Measurements from ENCODE around the gene MARK4.
"Not testable (repeated sequence)": the region's sequence is repeated elsewhere in the genome, so short reads cannot be mapped to it uniquely, and the experiment has no call there.

MARK4 gene

DNA sequence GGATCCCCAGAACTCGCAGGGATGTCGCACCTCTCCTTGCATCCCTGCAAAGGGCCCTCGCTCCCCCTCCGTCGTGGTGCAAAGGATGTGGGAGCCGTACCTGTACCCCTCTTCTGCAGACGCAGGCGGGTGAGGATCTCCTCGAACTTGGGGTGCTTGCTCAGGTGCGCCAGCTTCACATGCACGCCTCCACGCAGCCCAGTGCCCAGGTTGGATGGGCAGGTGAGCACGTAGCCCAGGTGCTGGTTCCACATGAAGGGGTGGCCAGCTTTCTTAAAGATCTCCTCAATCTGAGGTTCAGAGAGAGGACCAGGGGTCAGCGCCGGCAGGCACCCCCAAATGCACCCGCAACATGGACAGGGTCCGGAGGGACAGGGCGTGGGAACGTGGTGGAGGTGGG is 56.3 kb downstream of the MARK4 start:
- DNase-seq = no peak

DNA sequence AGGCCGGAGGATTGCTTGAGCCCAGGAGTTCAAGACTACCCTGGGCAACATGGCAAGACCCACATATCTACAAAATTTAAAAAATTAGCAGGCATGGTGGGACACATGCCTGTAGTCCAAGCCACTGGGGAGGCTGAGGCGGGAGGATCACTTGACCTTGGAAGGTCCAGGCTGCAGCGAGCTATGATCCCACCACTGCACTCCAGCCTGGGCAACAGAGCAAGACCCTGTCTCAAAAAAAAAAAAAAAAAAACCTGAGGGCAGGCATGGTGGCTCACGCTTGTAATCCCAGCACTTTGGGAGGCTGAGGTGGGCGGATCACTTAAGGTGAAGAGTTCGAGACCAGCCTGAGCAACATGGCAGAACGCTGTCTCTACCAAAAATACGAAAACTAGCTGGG is 58.3 kb downstream of the MARK4 start:
- not testable (repeated sequence) for DNase-seq

DNA sequence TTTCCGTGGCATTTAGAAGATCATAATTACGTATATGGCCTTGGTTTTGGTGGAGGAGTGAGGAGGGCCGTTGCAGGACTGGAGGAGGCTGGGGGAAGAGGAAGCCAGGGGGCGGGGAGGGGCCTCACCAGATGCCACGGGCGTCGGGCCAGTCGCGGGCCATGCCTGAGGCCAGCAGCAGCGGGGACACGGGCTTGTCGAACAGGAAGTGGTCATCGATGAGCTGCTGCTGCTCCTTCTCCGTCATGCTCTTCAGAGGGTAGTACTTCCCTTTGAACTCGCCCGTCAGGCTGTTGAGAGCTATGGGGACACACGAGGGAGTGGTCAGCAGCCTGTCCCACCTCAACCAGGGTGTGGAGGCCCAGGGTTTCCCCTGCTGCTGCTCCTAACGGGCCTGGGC is 60.5 kb downstream of the MARK4 start:
- DNase-seq = no peak

DNA sequence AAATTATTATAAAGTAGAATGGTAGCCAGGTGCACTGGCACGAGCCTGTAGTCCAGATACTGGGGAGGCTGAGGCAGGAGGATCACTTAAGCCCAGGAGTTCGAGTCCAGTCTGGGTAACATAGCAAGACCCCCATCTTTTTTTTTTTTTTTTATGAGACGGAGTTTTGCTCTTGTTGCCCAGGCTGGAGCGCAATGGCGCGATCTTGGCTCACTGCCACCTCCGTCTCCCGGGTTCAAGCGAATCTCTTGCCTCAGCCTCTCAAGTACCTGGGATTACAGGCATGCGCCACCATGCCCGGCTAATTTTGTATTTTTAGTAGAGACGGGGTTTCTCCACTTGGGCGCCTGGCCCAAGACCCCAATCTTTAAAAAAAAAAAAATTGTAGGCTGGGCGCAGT is 61.2 kb downstream of the MARK4 start:
- DNase-seq = not testable (repeated sequence)

DNA sequence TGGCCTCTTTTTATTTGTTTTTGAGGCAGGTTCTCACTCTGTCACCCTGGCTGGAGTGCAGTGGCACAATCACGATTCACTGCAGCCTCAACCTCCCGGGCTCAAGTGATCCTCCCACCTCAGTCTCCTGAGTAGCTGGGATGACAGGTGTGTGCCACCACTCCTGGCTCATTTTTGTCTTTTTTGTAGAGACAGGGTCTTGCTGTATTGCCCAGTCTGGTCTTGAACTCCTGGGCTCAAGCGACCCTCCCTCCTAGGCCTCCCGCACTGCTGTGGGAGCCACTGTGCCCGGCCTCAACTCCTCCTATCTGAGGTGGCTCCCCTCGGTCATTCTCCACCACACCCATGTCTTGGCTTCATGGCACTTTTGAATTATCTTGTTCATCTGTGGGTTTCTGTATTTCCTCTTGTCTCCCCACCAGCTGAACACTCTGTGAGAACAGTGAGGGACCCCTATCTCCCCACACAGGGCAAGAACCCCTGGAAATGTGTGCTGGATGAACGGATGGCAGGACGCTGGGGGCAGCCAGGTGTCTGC is 63.7 kb downstream of the MARK4 start:
- no peak for DNase-seq

DNA sequence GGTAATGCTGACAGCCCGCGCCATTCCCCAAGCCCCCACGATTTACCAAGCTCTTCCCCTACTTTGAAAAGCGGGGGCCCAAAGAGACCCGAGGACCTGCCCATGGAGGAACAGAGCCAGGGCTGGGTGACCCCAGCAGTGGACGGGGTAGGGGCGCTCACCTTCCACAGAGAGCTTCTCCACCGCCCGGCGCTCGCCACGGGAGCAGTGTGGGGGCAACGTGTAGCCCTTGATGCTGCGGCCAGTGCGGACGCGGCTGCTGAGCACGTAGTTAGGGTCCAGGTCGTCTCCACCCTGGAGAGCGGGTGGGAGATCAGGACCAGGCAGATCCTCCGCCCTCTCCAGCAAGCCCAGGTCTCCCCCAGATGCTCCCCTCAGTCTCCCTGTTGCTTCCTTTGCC is 64.2 kb downstream of the MARK4 start:
- DNase-seq = no peak

DNA sequence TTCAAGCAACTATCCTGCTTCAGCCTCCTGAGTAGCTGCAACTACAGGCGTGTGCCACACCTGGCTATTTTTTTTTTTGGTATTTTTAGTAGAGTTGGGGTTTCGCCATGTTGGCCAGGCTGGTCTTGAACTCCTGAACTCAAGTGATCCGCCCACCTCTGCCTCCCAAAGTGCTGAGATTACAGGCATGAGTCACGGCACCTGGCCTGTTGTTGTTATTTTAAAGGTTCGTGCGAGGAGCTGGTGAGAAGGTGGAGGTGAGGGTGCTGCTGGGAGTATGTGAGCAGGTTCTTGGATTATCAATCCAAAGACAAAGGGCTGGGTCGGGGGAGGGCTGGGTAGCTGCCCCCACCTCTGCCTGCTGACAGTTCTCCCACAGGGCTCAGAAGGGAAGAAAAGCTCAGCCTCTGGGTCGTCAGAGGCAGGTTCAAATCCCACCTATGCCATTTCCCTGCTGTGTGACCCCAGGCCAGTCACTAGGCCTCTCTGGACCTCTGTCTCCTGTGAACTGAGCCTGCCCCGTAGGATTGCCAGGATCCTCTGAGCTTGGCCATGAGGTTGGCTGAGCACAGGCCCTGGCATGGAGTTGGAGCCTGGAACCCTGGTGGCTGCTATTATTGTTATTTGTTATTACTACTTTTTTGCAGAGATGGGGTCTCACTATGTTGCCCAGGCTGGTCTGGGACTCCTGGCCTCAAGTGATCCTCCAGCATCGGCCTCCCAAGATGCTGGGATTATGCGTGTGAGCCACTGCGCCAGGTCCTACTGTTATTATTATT is 70.1 kb downstream of the MARK4 start:
- no peak for DNase-seq

DNA sequence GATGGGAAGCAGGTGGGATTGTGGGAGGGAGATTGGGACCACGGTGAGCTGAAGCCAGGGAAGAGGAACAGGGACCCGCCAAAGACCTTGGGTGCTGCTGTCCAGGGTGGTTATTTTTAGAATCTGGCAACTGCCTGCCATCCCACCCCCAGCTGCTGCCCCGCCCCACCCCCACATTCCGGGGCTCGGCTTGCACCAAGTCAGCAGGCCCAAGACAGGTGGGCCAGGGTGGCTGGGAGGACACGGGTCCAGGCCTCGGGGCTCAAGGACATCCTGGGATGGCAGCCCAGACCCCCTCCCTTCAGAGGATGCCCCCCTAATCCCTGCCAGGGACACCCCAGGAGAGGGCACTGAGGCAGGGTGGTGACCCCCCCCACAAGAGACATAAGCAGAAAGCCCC is 70.8 kb downstream of the MARK4 start:
- no peak for DNase-seq

DNA sequence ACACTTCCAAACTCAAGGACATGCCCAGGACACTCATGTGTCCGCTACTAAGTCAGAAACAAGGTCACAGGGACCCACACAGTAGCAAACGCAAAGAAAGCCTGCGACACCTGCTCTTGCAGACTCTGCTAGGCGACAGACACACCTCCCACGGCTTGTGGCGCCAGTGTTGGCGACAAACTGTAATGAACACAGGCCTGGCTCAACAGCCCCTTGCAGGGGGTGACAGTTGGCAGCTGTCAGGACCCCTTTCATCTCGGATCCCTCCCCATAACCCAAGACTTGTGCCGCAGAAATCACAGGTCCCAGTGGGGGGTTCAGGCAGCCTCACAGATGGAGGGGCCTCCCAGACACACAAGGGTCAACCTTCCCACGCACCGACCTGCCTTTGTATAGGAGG is 71.2 kb downstream of the MARK4 start:
- no peak for DNase-seq

DNA sequence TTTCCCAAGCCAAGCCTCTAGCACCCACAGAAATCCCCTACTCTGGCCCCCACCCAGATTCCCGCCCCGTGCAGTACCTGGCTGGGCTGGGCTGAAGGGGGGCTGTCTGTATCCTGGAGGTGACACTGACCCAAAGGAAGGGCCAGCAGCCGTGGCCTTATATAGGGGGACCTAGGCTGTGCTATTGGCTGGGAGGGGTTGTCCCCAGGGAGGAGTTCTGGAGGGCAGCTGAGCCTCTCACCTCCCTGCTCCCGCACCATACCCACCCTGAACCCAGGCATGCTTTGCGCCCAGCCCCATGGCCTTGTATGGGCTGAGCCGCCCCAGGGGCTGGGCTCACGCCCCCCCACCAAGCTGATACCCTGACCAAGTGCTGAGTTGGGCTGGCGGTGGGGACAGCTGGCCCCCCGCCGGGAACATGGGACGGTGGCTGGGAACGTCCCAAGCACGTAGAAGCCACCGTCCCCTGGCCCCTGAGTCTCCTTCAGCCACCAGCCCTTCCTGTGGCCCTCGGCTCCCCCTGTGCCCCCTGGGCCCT is 71.7 kb downstream of the MARK4 start, which contains the start of gene CKM:
TSS of gene CKM (minus strand) at position 132 of the 538 bp plus-strand sequence. CDS start 3,162 bp downstream, outside the sequence.
- no peak for DNase-seq

DNA sequence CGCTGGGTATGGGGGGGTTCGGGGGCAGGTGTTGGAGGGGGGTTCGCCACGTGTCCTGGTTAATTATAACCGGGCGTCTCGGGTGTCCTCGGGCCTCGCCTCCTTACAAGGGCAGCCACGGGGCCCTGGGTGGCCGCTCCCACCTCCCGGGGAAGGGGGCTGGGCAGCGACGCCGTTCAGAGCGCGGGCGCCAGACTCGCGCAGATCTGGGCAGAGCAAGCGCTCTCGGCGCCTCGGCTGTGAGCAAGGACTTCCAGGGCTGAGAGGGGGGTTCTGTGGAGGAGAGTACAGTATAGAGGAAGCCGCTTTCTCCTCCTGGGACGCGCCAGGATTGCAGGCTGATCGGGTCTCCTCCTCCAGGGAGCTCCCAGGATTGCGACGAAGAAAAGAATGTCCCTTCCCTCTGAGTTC is 72.6 kb downstream of the MARK4 start:
- no peak for DNase-seq

DNA sequence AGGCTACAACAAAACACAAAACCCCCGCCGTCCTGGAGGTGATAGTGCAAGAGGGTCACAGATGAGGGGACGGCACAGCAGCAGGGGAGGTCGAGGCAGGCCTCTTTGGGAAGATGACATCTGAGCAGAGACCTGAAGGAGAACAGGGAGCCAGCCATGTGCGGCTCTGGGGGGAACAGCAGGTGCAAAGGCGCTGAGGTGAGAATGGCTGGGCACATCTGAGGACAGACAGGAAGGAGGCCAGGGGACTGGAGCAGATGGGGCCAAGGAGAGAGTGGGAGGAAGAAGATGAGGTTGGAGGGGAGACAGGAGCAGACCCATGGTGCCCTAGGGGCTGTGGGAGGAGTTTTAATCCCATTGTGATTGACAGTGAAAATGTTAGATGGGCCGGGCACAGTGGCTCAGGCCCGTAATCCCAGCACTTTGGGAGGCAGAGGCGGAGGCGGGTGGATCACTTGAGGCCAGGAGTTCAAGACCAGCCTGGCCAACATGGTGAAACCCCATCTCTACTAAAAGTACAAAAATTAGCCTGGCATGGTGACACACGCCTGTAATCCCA is 73.4 kb downstream of the MARK4 start:
- no peak for DNase-seq

DNA sequence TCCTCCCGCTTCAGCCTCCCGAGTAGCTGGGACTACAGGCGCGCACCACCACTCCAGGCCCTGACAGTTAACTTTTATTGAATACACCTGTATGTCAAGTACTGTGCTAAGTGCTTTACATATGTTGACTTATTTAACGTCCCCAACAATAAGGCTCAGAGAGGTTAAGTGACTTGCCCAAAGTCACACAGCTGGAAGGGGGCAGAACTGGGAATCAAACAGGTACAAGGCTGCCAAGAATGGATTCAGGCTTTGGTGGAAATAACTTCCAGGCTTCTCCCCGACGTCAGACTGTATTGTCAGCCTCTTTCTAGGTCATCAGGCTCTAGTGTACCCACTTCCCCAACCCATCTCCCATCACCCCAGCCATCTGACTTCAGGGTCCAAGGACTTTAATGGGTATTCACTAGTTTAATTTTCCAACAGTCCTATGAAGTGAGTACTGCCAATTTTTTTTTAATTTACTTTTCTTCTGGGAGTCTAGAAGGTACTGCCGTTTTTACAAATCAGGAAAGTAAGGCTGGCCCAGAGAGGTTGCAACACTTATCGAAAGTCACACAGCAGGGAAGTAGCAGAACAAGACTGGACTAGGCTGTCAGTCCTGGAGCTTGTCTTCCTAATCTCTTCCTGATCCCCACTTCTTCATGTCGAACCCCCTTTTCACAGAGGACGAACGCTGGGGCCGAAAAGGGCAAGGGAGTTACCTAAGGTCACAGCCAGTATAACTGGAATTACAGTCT is 76.5 kb downstream of the MARK4 start:
- no peak for DNase-seq

DNA sequence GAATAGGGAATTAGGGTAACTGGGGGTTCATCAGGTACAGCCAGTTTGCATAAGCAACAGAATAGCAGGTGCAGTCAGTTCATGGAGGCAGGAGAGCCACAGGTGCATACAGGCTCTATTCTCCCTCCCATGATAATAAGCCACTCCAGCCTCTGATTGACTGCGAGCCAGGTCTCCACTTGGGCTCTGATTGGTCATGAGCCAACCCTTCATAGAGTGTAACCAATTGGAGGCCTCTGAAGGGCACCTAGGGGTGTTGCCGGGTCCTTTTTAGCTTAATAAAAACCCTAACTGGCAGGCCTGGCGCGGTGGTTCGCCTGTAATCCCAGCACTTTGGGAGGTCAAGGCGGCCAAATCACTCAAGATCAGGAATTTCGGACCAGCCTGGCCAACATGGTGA is 80.3 kb downstream of the MARK4 start:
- DNase-seq = no peak

DNA sequence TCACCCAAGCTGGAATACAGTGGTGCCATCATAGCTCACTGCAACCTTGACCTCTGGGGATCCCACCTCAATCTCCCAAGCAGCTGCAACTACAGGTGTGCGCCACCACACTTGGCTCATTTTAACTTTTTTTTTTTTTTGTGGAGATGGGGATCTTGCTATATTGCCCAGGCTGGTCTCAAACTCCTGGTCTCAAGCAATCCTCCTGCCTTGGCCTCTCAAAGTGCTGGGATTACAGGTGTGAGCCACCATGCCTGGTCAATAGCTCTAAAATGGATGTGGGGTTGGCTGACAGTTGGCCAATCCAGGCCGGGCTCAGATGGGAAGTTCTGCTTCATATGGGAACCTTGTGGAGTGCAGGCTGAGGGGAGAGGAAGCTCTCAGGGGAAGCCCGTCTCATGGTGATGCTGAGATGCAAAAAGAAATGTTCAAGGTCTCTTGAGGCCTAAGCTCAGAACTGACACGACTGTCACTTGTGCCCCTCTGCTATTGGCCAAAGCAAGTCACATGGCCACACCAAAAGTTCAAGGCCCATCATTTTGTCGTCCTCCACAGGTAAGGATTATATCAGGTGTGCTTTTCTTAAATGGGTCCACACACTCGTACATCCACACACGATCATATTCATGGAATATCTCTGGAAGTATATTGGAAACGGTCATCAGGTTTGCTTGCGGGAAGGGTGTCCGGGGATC is 82.7 kb downstream of the MARK4 start:
- DNase-seq = no peak

DNA sequence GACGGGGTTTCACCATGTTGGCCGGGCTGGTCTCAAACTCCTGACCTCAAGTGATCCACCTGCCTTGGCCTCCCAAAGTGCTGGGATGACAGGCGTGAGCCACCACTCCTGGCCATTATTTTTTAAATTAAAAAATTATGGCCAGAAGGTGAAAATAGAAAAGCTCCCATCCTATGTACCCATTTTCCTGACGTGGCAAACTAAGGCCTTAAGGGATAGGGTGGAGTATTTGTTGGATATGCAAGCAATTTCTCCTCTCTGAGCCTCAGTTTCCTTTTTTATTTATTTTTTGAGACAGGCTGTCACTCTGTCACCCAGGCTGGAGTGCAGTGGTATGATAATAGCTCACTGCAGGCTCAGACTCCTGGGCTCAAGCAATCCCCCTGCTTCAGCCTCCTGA is 83.8 kb downstream of the MARK4 start:
- not testable (repeated sequence) for DNase-seq

DNA sequence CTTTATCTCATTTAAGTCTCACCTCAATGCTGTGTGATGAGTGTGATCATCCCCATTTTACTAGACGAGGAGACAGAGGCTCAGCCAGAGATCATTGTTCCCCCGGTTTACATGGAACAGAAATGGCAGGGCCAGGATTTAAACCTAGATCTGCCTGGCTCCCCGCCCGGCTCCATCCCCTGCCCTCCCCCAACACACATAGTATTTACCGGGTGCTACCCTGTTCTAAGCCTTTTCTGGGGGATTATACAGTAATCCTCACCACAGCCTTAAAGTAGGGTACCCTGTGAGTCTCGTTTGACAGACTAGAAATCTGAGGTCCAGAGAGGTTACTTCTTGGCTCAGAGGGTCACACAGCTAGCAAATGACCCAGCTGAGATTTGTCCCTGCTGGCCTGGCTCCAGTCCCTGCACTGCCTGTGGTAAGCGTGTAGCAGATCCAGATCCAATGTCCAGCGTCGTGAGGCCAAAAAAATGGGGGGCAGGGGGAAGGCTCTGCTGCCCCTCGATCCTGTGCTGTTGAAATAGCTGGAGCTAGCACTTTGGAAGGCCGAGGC is 85.7 kb downstream of the MARK4 start:
- DNase-seq = no peak

DNA sequence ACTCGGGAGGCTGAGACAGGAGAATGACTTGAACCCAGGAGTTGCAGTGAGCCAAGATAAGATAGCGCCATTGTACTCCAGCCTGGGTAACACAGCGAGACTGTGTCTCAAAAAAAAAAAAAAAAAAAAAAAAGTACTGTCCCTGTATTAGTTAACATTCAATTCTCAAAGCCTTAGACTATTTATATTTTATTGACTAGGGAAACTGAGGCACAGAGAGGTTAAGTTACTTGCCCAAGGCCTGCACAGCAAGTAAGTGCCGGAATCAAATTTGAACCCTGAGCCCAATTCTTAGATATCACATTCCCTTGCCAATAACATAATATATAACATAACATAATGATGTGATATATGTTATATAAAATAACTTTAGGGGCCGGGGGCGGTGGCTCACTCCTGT is 88.6 kb downstream of the MARK4 start:
- DNase-seq = no peak

DNA sequence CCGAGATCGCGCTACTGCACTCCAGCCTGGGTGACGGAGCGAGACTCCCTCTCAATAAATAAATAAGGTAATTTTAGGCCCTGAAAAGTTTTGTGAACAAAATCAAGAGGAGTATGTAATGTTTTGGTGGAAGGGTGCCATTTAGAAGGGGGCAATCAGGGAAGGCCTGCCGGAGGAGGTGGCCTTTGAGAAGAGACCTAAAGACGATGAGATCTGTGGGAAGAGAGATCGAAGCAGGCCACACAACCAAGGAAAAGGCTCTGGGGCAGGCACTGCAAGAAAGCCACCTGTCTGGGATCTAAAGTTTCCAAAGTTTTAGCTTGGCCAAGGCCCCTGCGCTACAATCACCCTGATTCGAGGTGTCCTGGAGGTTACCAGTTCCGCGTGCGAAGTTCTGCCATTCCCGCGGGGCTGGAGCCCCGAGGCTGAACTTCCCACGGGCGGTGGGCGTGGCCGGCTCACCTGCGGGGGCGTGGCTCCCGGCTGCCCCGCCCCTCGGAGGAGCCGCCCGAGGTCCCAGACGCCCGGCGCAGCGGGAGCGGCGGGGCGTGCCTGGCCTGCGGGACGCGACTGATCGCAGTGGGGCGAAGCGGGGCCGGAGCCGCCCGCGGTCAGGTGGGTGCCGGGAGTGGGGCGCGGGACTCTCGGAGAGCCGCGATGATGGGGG is 89.3 kb downstream of the MARK4 start, which contains the start of gene KLC3:
TSS of gene KLC3 (plus strand) at position 519 of the 667 bp plus-strand sequence. CDS start 4,792 bp downstream, outside the sequence.
- DNase-seq = peak; percentile 40

DNA sequence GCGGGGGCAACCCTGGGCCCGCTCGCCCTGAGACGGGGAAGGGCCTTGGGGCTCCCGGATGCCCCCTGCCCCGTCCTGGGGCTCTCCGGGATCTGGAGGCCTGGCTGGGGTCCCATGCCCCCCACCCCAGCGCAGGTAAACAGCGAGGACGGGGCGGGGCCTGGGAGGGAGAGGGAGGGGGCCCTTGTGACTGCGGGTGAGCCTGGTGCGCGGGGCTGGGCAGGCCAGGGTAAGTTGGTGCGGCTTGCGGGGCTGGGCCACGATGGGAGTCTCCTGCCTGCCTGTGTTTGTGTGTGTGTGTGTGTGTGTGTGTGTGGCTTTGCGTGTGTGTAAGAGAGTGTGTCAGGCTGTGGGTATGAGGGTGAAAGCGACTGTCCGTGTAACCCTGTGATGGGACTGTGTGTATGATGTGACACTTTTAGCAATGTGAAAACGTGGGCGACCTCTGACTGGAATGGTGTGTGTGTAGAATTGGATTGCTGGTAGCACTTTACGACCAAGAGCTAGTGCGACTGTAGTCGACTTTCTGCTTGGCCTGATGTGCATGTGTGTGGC is 89.9 kb downstream of the MARK4 start:
- no peak for DNase-seq

DNA sequence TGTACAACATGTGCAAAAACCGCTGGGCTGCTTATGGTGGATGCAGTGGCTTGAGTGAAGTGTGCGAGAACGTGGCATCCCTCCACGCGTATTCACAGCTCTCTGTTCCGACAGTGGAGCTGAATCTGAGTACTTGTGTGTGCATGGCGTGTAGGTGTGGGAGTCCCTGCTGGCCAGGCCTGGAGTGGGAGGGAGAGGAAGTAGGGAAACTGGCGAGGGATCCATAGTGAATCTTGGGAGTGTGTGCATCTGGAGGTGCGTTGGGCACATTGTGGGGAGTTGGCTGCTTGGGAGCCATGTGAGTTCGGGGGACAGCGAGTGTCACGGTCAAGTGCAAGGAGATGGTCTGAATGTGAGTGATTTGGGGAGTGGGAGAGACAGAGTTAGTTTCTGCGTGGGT is 91.8 kb downstream of the MARK4 start:
- DNase-seq = no peak
